WTC11 (cell line): ENCODE measurements around the gene PAWR. TPM values are rescaled to one million over a fixed set of nuclear protein-coding genes. Genes with fewer than 3 reads are reported as not detected.

Experiments
- ATAC-seq: fragments of 200-7000 bp; cut with Tn5 transposase; 2 replicates; pipeline ENCODE4 v1.10.0; 2021; ENCODE audit warnings: mild to moderate bottlenecking, moderate library complexity
- CTCF ChIA-PET: fragments of 300-600 bp; sonication (Branson Sonifier 250); formaldehyde crosslinking; loops from one replicate; lab custom pipeline; 2021; ENCODE audit warnings: antibody characterized with exemption; lab: Charles Lee
- POLR2A ChIA-PET: fragments of 350-600 bp; sonication (Branson Sonifier 250); formaldehyde crosslinking; loops from one replicate; lab custom pipeline; 2021; ENCODE audit warnings: antibody characterized with exemption; lab: Charles Lee
- DNase-seq: peaks from one replicate; pipeline ENCODE4 v3.0.0; 2021; ENCODE audit warnings: low spot score
- H3K27ac Mint-ChIP-seq: 2 replicates; pipeline ENCODE4 v1.8.0; 2021; ENCODE audit warnings: mixed read lengths
- H3K27me3 Mint-ChIP-seq: 2 replicates; pipeline ENCODE4 v1.8.0; 2021; ENCODE audit warnings: low read depth, mild to moderate bottlenecking, moderate library complexity, mixed read lengths
- H3K36me3 Mint-ChIP-seq: 2 replicates; pipeline ENCODE4 v1.8.0; 2021; ENCODE audit warnings: mixed read lengths
- H3K4me1 Mint-ChIP-seq: 2 replicates; pipeline ENCODE4 v1.8.0; 2022; ENCODE audit warnings: mixed read lengths
- H3K4me3 Mint-ChIP-seq: 2 replicates; pipeline ENCODE4 v1.8.0; 2021; ENCODE audit warnings: mild to moderate bottlenecking, moderate library complexity, mixed read lengths
- H3K9me3 Mint-ChIP-seq: 2 replicates; pipeline ENCODE4 v1.8.0; 2021; ENCODE audit warnings: mixed read lengths
- AFF4 ChIP-seq: sonication (generic); formaldehyde crosslinking; IDR thresholded peaks from 2 replicates; pipeline ENCODE4 v1.8.1; 2023; ENCODE audit warnings: mild to moderate bottlenecking, missing genetic modification reagents, borderline replicate concordance
- AR ChIP-seq: fragments of 250-450 bp; sonication (Bioruptor Pico); IDR thresholded peaks from 2 replicates; pipeline ENCODE4 v1.9.0; 2021; ENCODE audit warnings: mild to moderate bottlenecking
- ATF6 ChIP-seq: sonication (generic); formaldehyde crosslinking; IDR thresholded peaks from 2 replicates; pipeline ENCODE4 v1.8.1; 2023; ENCODE audit warnings: mild to moderate bottlenecking, missing genetic modification reagents
- CDX4 ChIP-seq: fragments of 250-450 bp; sonication (Bioruptor Pico); IDR thresholded peaks from 2 replicates; pipeline ENCODE4 v1.9.0; 2021; ENCODE audit warnings: moderate library complexity, mild to moderate bottlenecking, inconsistent platforms, borderline replicate concordance
- CREB1 ChIP-seq: sonication (generic); formaldehyde crosslinking; IDR thresholded peaks from 2 replicates; pipeline ENCODE4 v1.8.0; 2023; ENCODE audit warnings: mild to moderate bottlenecking, missing genetic modification reagents
- E2F5 ChIP-seq: sonication (generic); formaldehyde crosslinking; IDR thresholded peaks from 2 replicates; pipeline ENCODE4 v1.8.1; 2022; ENCODE audit warnings: mild to moderate bottlenecking, moderate library complexity, missing genetic modification reagents
- ERG ChIP-seq: fragments of 250-450 bp; sonication (Bioruptor Pico); IDR thresholded peaks from 2 replicates; pipeline ENCODE4 v1.8.0; 2021; ENCODE audit warnings: mild to moderate bottlenecking
- ESRRA ChIP-seq: sonication (generic); formaldehyde crosslinking; IDR thresholded peaks from 2 replicates; pipeline ENCODE4 v1.8.1; 2022; ENCODE audit warnings: mild to moderate bottlenecking, missing genetic modification reagents, borderline replicate concordance
- FOXJ3 ChIP-seq: sonication (generic); formaldehyde crosslinking; IDR thresholded peaks from 2 replicates; pipeline ENCODE4 v1.9.0; 2021; ENCODE audit warnings: missing genetic modification reagents, mild to moderate bottlenecking, borderline replicate concordance
- GABPB1 ChIP-seq: sonication (generic); formaldehyde crosslinking; IDR thresholded peaks from 2 replicates; pipeline ENCODE4 v1.8.1; 2023; ENCODE audit warnings: mild to moderate bottlenecking, missing genetic modification reagents
- HMGA2 ChIP-seq: fragments of 250-450 bp; sonication (Bioruptor Pico); IDR thresholded peaks from 2 replicates; pipeline ENCODE4 v1.4.0; 2021; ENCODE audit warnings: mild to moderate bottlenecking, moderate library complexity
- IRF2 ChIP-seq: sonication (generic); formaldehyde crosslinking; IDR thresholded peaks from 2 replicates; pipeline ENCODE4 v1.8.0; 2022; ENCODE audit warnings: low read depth, missing genetic modification reagents, borderline replicate concordance
- NFATC4 ChIP-seq: fragments of 250-450 bp; sonication (Bioruptor Pico); IDR thresholded peaks from 2 replicates; pipeline ENCODE4 v1.9.0; 2021; ENCODE audit warnings: mild to moderate bottlenecking
- NFE2L1 ChIP-seq: sonication (generic); formaldehyde crosslinking; IDR thresholded peaks from 2 replicates; pipeline ENCODE4 v1.8.1; 2023; ENCODE audit warnings: missing genetic modification reagents
- NR1H2 ChIP-seq: sonication (generic); formaldehyde crosslinking; IDR thresholded peaks from 2 replicates; pipeline ENCODE4 v1.9.0; 2021; ENCODE audit warnings: mild to moderate bottlenecking, moderate library complexity, missing genetic modification reagents
- NR3C1 ChIP-seq: sonication (generic); formaldehyde crosslinking; conservative IDR thresholded peaks from 2 replicates; pipeline ENCODE4 v1.8.1; 2023; ENCODE audit warnings: low read depth, mild to moderate bottlenecking, missing genetic modification reagents
- RELA ChIP-seq: sonication (generic); formaldehyde crosslinking; IDR thresholded peaks from 2 replicates; pipeline ENCODE4 v1.8.1; 2022; ENCODE audit warnings: missing genetic modification reagents, mild to moderate bottlenecking, borderline replicate concordance
- SMAD4 ChIP-seq: sonication (generic); formaldehyde crosslinking; IDR thresholded peaks from 2 replicates; pipeline ENCODE4 v1.8.0; 2022; ENCODE audit warnings: mild to moderate bottlenecking, missing genetic modification reagents
- SP1 ChIP-seq: sonication (generic); formaldehyde crosslinking; conservative IDR thresholded peaks from 2 replicates; pipeline ENCODE4 v1.8.1; 2022; ENCODE audit warnings: missing genetic modification reagents
- TP53 ChIP-seq: sonication (generic); formaldehyde crosslinking; IDR thresholded peaks from 2 replicates; pipeline ENCODE4 v1.8.1; 2023; ENCODE audit warnings: mild to moderate bottlenecking, missing genetic modification reagents
- ZNF423 ChIP-seq: fragments of 250-450 bp; sonication (Bioruptor Pico); IDR thresholded peaks from 2 replicates; pipeline ENCODE4 v2.1.2; 2022; ENCODE audit warnings: mild to moderate bottlenecking, moderate library complexity
- total RNA-seq: library from RNA; stranded (reverse); gene quantifications from 3 replicates; pipeline ENCODE4 v1.2.3, GENCODE V29; 2021

The PAWR gene
- total RNA-seq, 1 experiment from 2014 or later, result 397 TPM

GRCh38 chr12:79681008-79681590 lies 9.7 kb downstream of the PAWR start (continued):
- TF ChIP-seq AFF4 (CRISPR knock-in tag) (no peak), SP1 (CRISPR knock-in tag) (no peak), HMGA2 (CRISPR knock-in tag) (no peak), FOXJ3 (CRISPR knock-in tag) (no peak), GABPB1 (no peak), CREB1 (CRISPR knock-in tag) (no peak), NR3C1 (CRISPR knock-in tag) (no peak)

- H3K4me1 Mint-ChIP-seq, result peaks cover 75% of the 10 kb centered on the region
- CTCF ChIA-PET, result no interaction called here
- H3K9me3 Mint-ChIP-seq, result no peaks in the 10 kb centered on the region
- no peaks in the 10 kb centered on the region for H3K27me3 Mint-ChIP-seq
- DNase-seq, result no peak
- POLR2A ChIA-PET, result interaction anchor here (0.6 to 1.6 kb wide), 2 partner anchors 13 to 15 kb away, joined by 3 to 4 read pairs; no protein-coding TSS in a partner anchor
- peaks cover 6% of the 10 kb centered on the region for H3K36me3 Mint-ChIP-seq
- TF ChIP-seq ATF6 (no peak), E2F5 (CRISPR knock-in tag) (no peak), ERG (CRISPR knock-in tag) (no peak), TP53 (CRISPR knock-in tag) (no peak), RELA (no peak), AR (no peak), AFF4 (CRISPR knock-in tag) (no peak), NR1H2 (CRISPR knock-in tag) (no peak), SMAD4 (CRISPR knock-in tag) (no peak), CDX4 (no peak), NFATC4 (CRISPR knock-in tag) (no peak), IRF2 (CRISPR knock-in tag) (no peak), ESRRA (CRISPR knock-in tag) (no peak), ZNF423 (CRISPR knock-in tag) (no peak), NFE2L1 (CRISPR knock-in tag) (no peak)
- TF ChIP-seq, all 79 proteins: peak for 0
- peak overlapping the region; percentile 41; the same call in 1 of the 2 replicates for H3K4me3 Mint-ChIP-seq
- no peak overlapping the region for H3K27ac Mint-ChIP-seq
- ATAC-seq, result no peak
Measured at GRCh38 chr12:79680051-79680450, 10.7 kb downstream of the PAWR start.
